Fibroblast of the conjunctiva (primary cell): ENCODE results near the gene SLC39A5.

Source experiments
- DNase-seq: peaks from one replicate; pipeline ENCODE4 v3.0.0-alpha.2; 2010; ENCODE audit warnings: low read depth

The SLC39A5 gene

DNA sequence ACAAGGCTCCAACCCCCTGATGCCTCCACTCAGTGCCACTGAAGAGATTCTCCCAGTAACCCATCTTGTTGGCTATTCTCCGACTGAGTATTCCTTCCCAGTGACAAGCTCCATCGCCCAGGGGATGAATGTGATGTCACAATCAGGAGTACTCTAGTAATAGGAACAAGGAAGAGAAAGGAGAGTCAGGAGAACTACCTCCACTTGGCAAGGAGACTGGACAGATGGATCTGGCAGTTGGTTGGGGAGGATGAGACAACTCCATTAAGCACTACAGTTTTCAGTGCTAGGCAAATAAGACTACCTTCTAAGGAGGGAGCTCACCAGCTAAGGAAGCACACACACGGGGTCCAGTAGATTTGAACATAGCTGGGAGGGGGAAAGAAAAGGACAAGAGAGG, 13.4 kb upstream of the SLC39A5 start:
- no peak for DNase-seq

DNA sequence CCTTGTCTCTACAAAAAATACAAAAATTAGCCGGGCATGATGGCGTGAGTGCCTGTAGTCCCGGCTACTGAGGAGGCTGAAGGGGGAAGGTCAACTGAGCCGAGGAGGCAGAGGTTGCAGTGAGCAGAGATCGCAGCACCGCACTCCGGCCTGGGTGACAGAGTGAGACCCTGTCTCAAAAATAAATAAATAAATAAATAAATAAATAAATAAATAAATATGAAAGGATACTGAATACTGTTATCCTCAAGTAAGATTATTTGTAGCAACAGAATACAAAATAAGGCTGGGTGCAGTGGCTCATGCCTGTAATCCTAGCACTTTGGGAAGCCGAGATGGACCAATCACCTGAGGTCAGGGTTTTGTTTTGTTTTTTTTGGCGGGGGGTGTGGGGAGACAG, 10.0 kb upstream of the SLC39A5 start:
- DNase-seq = no peak

- no peak for DNase-seq
Observed at GRCh38 chr12:56220611-56221231, 9.1 kb upstream of the SLC39A5 start.

DNA sequence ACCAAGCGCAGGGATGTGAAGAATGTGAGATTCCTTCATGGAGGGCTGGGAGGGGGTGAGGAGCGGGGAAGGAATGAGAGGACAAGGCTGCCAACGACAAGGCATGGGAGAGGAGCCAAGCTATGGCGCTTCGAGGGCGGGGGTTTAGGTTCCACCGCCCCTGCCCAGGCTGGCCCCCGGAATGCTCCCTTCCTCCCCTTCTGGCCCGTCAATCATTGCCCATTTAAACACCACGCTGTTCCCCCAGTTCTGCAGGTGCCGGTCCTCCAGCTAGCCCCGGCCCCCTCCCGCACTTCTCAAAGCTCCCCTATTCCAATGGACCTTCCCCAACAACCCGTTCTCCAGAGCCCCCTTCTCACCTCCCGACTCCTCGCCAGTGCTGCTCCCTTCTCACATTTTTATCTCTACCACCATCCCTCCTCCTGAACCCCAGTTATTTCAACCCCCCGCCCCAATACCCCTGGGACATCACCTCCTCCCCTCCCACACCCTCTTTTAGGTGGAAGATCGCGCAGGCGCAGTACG, 8.6 kb upstream of the SLC39A5 start:
- peak; percentile 68 for DNase-seq

- DNase-seq = peak; percentile 97
Observed at GRCh38 chr12:56221757-56222530, 7.9 kb upstream of the SLC39A5 start, which contains the start of gene RNF41. Gene RNF41 (minus strand): TSS chr12:56221922. CDS start chr12:56214047, 7,875 bp downstream.

DNA sequence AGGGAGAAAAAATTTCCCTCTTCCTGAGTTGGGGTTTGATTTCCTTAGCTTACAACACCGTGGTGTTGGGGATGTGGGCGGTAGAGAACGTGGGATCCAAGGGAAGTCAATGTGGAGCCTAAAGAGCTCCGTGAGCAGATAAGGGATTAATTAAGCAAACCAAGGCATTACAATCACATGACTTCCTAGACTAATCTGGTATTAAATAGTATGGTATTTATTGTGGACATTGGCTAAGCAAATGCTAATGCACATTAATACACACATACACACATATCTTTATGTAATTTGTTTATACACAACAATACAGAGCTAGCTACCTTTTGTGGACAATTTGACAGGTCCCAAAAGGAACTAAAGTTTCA, 7.3 kb upstream of the SLC39A5 start:
- DNase-seq = no peak

DNA sequence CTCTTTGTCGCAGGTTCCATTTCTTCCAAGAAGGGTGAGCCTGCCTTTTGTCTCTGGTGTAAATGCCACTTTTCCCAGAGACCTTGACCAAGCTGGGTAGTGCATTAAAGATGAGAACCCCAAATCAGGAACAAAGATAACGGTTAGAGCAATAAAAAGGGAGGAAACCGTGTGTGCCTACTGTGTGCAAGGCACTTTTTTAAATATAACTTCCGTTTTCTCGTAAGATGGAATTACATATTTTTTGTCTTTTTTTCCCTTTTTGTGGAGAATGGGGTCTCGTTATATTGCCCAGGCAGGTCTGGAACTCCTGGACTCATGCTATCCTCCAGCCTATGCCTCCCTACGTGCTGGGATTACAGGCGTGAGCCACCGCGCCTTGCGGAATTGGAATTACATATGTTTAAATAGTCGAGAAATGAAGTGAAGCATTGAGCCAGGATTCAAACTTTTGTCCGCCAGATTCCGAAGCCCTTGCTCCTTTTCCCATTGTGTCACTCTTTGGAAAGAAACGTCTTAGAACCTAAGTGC, 6.2 kb upstream of the SLC39A5 start:
- DNase-seq = no peak

DNA sequence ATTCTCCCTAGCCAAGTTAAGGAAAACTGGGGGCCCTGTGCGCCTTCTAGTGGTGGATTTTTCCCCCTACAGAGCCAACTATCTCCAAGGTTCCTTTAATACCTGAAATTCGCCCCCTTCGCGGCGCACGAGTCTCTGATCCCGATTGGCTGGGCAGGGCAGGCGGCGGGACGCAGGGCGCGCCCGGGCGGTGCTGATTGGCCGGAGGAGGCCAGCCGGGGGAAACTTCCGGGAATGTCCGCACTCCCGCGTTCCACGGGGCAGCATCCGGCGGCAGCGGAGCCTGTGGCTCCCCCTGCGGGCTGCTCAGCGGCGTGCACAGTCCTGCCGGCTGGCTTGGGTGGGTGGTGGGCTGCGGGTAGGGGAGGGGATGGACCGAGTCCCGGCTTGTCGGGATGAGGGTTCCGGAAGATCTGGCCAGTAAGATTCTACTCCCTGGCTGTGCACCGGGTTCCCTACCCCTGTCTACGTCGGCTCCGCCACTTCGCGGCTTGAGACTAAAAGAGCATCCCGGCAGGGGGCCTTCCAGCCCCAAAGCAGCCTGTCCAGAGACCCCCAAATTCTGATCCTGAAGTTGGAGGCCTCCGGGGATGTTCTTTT, 5.6 kb upstream of the SLC39A5 start, which contains the start of gene NABP2:
Gene NABP2, plus strand, starts transcription at position 241 of the 600 bp plus-strand sequence. CDS start 515 bp downstream, outside the sequence.
- peak; percentile 95 for DNase-seq

DNA sequence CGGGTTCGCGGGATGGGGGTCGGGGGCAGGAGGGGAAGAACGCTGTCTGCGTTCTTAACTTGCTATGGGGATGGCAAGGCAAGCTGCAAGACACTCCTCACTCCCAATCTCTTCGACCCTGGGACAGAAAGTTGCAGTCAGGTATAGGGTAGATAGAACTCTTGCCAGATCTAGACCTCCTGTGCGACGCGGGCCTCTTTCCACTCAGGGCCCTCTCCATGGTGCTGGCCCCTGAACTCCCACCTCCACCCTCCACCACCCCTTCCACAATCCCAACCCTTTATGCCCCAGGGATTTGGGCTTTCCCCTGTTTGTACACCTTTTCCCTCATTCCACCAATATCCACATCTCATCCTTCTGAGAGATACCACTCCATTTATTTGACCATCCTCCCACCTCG, 4.9 kb upstream of the SLC39A5 start:
- DNase-seq = no peak

GRCh38 chr12:56229082-56229481, 769 bp upstream of the SLC39A5 start:
- no peak for DNase-seq

DNA sequence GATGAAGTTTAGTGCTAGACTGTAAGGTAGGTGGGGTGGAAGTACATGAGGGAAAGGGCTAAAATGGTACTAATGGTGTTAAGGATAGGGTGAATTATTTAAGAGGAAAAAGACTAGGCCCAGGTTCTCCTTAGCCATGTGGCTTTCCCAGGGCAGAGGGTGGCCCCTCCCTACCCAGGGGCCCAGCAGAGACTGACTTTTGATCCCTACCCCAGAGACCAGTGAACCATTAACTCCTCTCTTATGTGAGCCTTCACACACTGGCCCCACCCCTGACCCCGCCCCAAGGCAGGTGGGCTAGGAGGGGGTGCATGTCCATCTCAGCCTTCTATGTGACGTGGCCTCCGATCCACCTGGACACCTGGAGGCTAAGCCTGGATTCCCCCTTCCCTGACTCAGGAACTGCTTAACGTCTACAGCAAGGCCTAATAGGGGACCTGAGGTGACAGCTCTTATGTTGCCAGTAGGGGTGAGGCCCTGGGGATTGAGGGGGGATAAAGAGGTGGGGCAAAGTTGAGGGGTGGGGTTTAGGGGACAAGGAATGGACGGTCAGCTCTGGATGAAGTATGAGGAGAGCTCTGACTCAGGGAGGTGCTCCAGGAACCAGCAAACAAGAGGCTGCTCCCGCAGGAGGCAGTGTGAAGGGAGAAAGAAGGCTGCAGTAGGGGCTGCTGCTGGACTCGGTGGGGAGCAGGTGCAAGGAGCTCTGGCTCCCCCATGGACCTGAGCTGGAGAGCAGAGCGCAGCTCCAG, 757 bp downstream of the SLC39A5 start:
- no peak for DNase-seq

GRCh38 chr12:56231184-56231582, 1.3 kb downstream of the SLC39A5 start:
- no peak for DNase-seq

- no peak for DNase-seq
Observed at GRCh38 chr12:56234746-56235436, 5.0 kb downstream of the SLC39A5 start.

DNA sequence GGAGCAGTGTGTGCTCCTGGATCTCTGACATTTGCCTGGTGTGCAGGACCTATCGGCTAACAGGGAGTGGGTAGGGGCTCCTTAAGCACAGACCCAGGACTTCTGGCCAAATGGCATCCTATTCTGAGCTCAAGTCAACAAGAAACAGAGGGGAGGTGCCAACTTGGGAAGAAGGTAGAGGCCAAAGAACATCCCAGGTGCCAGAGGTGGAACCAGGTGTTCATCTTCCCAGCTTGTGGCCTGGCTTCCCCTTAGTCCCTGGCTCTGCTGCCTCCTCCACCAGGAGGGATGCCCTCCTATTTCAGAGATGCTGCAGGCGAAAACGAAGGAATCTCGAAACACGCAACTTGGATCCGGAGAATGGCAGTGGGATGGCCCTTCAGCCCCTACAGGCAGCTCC, 6.2 kb downstream of the SLC39A5 start:
- no peak for DNase-seq

- no peak for DNase-seq
Observed at GRCh38 chr12:56236985-56237384, 7.1 kb downstream of the SLC39A5 start.

- DNase-seq = no peak
Observed at GRCh38 chr12:56237552-56237951, 7.7 kb downstream of the SLC39A5 start.

GRCh38 chr12:56241424-56242303, 11.8 kb downstream of the SLC39A5 start:
- DNase-seq = no peak

DNA sequence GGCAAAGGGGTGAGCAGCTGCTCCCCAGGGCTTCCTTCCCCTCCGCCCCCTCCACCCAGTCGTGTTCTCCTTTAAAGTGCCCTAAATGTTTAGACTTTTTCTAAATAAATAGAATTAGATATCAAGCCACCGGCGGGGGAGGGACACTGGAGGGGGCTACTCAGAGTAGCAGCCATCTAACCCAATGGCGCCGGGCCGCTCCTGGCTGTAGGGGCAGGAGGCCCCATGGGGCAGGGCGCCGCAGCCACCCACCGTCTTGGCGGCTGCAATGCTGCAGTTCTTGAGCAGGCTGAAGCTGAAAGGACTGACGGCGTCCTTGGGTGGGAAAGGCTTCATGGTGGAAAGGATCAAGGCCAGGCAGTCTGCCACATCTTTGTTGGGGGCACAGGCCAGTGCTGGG, 13.1 kb downstream of the SLC39A5 start:
- no peak for DNase-seq

GRCh38 chr12:56243731-56244181, 13.9 kb downstream of the SLC39A5 start:
- no peak for DNase-seq

DNA sequence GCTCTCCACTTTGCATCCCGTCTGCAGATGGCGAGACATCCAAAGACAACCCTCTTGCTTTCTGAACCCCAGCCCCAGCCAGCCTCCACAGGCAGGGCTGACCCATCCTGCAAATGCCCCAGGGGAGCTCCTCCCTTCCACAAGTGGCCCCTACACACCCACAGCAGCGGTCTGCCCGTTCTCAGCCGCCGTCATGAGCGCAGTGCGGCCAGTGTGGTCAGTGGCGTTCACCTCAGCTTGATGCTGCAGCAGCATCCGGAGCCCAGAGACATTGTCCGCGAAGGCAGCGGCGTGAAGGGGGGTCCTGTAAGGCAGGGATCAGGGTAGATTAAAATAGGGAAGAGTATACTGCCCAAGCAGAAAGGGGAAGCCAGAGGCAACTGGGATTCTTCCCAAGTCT, 14.6 kb downstream of the SLC39A5 start:
- no peak for DNase-seq
